Measurements from ENCODE around the gene RXRA. TPM values are rescaled to one million over a fixed set of nuclear protein-coding genes. Genes with fewer than 3 reads are reported as not detected.

Gene RXRA
- total and polyA plus RNA-seq, 2 of the 4 experiments (the other 2 are of a cell fraction): 7.5 to 17.9 TPM

- in situ Hi-C loops (cut with MboI; ENCODE audit: low sequenced_read_pairs): no loop called here
- DNase-seq: no peak
- dilution Hi-C loops (cut with HindIII; ENCODE audit: low sequenced_read_pairs, unreplicated experiment): no loop called here
- Histone ChIP-seq H4K5ac (ENCODE audit: low read depth, low read length) (no peak overlapping the region), H3K23ac (ENCODE audit: low read depth, low read length) (no peak overlapping the region), H2AFZ (replicated peaks; ENCODE audit: low read length, poor library complexity) (no peak overlapping the region), H3K14ac (replicated peaks; ENCODE audit: low read depth, low read length) (no peak overlapping the region), H3K9me3 (ENCODE audit: control insufficient read depth, insufficient read depth, low read length) (no peaks in the 10 kb centered on the region), H2AK5ac (ENCODE audit: low read depth, low read length) (no peak overlapping the region), H3K9me1 (ENCODE audit: insufficient read depth, low read length) (no peaks in the 10 kb centered on the region), H3K4me1 (ENCODE audit: control insufficient read depth, insufficient read depth, low read length) (peaks cover 2% of the 10 kb centered on the region; the same call in 1 of the 2 replicates), H3K4ac (ENCODE audit: low read depth, low read length) (no peak overlapping the region), H2BK5ac (ENCODE audit: low read depth, low read length, poor library complexity, severe bottlenecking) (no peak overlapping the region), H4K8ac (ENCODE audit: low read depth in 2 of 2, low read length in 2 of 2) (no peak overlapping the region), H4K20me1 (ENCODE audit: insufficient read depth, low read length) (no peaks in the 10 kb centered on the region), H3K27ac (ENCODE audit: insufficient read depth, low read length) (no peak overlapping the region), H3K9ac (ENCODE audit: low read depth, low read length) (no peak overlapping the region), H2BK15ac (ENCODE audit: low read depth, low read length) (no peak overlapping the region), H3K4me3 (ENCODE audit: insufficient read depth, low read depth, low read length) (no peak overlapping the region), H3K18ac (ENCODE audit: low read depth, low read length) (no peak overlapping the region; the same call in 1 of the 2 replicates), H4K91ac (ENCODE audit: insufficient read depth, low read depth, low read length) (no peak overlapping the region), H2BK20ac (ENCODE audit: low read depth, low read length) (no peak overlapping the region), H2AK9ac (replicated peaks; ENCODE audit: low read depth, low read length, poor library complexity) (no peak overlapping the region), H3K36me3 (ENCODE audit: control insufficient read depth, insufficient read depth, low read length) (no peaks in the 10 kb centered on the region), H3K4me2 (ENCODE audit: low read depth, low read length) (no peak overlapping the region), H3K27me3 (ENCODE audit: control insufficient read depth, insufficient read depth, low read length) (peaks cover 5% of the 10 kb centered on the region), H2BK120ac (ENCODE audit: low read depth, low read length) (no peak overlapping the region), H3K56ac (ENCODE audit: extremely low read depth, insufficient read depth, low read length) (no peak overlapping the region), H3K79me1 (ENCODE audit: low read depth in 1 of 2, low read length in 2 of 2) (no peaks in the 10 kb centered on the region)
- no peak for TF ChIP-seq NFE2L2 (IDR thresholded peaks at IDR 0.05; ENCODE audit: low read depth, low read length)
- 100% methylated on average over 1 of the region's 3 CpGs; no CpG with 5 or more reads in 1 of the 2 experiments for WGBS, 2 experiments (ENCODE audit: extremely low coverage in 2 of 2, insufficient read length in 1 of 2)
- no peak for ATAC-seq (ENCODE audit: low read depth)
- CTCF ChIA-PET: no interaction called here
- no TSS peak for BruUV-seq (replicated peaks)
- POLR2A ChIA-PET (ENCODE audit: unreplicated experiment): no interaction called here
- intact Hi-C loops (cut with micrococcal nuclease): no loop called here
These were observed 158.2 kb downstream of the RXRA start for GRCh38 chr9:134484479-134484878.
